WTC11 (cell line): Measurements from ENCODE around the gene RXFP3.

ENCODE experiments used
- CREB1 ChIP-seq: sonication (generic); formaldehyde crosslinking; IDR thresholded peaks from 2 replicates; pipeline ENCODE4 v1.8.0; 2023; ENCODE audit warnings: mild to moderate bottlenecking, missing genetic modification reagents
- FOXP1 ChIP-seq: sonication (generic); formaldehyde crosslinking; IDR thresholded peaks from 2 replicates; pipeline ENCODE4 v1.8.0; 2022; ENCODE audit warnings: missing genetic modification reagents, mild to moderate bottlenecking, moderate library complexity, borderline replicate concordance
- JUN ChIP-seq: sonication (generic); formaldehyde crosslinking; IDR thresholded peaks from 2 replicates; pipeline ENCODE4 v1.8.0; 2023; ENCODE audit warnings: mild to moderate bottlenecking, missing genetic modification reagents
- MAX ChIP-seq: sonication (generic); formaldehyde crosslinking; IDR thresholded peaks from 2 replicates; pipeline ENCODE4 v1.8.0; 2022; ENCODE audit warnings: mild to moderate bottlenecking, missing genetic modification reagents
- NR2C2 ChIP-seq: sonication (generic); formaldehyde crosslinking; IDR thresholded peaks from 2 replicates; pipeline ENCODE4 v1.8.0; 2022; ENCODE audit warnings: mild to moderate bottlenecking, missing genetic modification reagents
- TF ChIP-seq, protein P1 (sequence below): fragments of 200-600 bp; IDR thresholded peaks from 2 replicates; pipeline ENCODE4 v1.8.0; 2022; ENCODE audit warnings: antibody characterized with exemption

GRCh38 chr5:33892620-33893137 is 43.5 kb upstream of the RXFP3 start:
- TF ChIP-seq JUN (CRISPR knock-in tag) (no peak), MAX (no peak), FOXP1 (CRISPR knock-in tag) (no peak), CREB1 (CRISPR knock-in tag) (no peak), NR2C2 (CRISPR knock-in tag) (no peak)
- TF ChIP-seq, protein P1, sequence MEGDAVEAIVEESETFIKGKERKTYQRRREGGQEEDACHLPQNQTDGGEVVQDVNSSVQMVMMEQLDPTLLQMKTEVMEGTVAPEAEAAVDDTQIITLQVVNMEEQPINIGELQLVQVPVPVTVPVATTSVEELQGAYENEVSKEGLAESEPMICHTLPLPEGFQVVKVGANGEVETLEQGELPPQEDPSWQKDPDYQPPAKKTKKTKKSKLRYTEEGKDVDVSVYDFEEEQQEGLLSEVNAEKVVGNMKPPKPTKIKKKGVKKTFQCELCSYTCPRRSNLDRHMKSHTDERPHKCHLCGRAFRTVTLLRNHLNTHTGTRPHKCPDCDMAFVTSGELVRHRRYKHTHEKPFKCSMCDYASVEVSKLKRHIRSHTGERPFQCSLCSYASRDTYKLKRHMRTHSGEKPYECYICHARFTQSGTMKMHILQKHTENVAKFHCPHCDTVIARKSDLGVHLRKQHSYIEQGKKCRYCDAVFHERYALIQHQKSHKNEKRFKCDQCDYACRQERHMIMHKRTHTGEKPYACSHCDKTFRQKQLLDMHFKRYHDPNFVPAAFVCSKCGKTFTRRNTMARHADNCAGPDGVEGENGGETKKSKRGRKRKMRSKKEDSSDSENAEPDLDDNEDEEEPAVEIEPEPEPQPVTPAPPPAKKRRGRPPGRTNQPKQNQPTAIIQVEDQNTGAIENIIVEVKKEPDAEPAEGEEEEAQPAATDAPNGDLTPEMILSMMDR: no peak
